Transverse colon (tissue), 4 donors: ENCODE results near the gene SAAL1. TPM values are rescaled to one million over a fixed set of nuclear protein-coding genes. Genes with fewer than 3 reads are reported as not detected.

Source experiments
- DNase-seq: peaks from one replicate; pipeline ENCODE4 v3.0.0-alpha.2; 2019
- H3K27ac ChIP-seq, 4 donors: fragments of 200-600 bp; sonication (generic); 2 replicates each; pipeline ENCODE4 v1.5.1; 2016 to 2018; ENCODE audit warnings: inconsistent platforms in 4 of 4
- H3K27me3 ChIP-seq: fragments of 200-600 bp; sonication (generic); 2 replicates; pipeline ENCODE4 v1.5.1; 2017; ENCODE audit warnings: inconsistent platforms
- H3K36me3 ChIP-seq, 4 donors: fragments of 200-600 bp; sonication (generic); 2 replicates each; pipeline ENCODE4 v1.5.1; 2017 to 2019; ENCODE audit warnings: inconsistent platforms in 4 of 4
- H3K4me1 ChIP-seq, 4 donors: fragments of 200-600 bp; sonication (generic); 2 replicates each; pipeline ENCODE4 v1.5.1; 2017 to 2020; ENCODE audit warnings: inconsistent platforms in 4 of 4
- H3K4me3 ChIP-seq, 4 donors: fragments of 200-600 bp; sonication (generic); 1 replicate in 1 of 4; 2 replicates in 3 of 4; pipeline versions ENCODE4 v1.5.1 to v1.6.1; 2017 to 2019; ENCODE audit warnings: inconsistent platforms in 4 of 4
- H3K9me3 ChIP-seq, 2 donors: fragments of 200-600 bp; sonication (generic); 2 replicates each; pipeline ENCODE4 v1.5.1; 2017 to 2019; ENCODE audit warnings: inconsistent platforms in 2 of 2
- CTCF ChIP-seq, 5 experiments: fragments of 200-600 bp in 3 of 5; fragments of 450-650 bp in 2 of 5; sonication (generic) in 3 of 5; IDR thresholded peaks; 1 replicate in 2 of 5; 2 replicates in 3 of 5; pipeline ENCODE4 v1.5.1; 2016 to 2017; ENCODE audit warnings: antibody characterized with exemption in 5 of 5, inconsistent platforms in 3 of 5, mild to moderate bottlenecking in 2 of 5, moderate library complexity in 1 of 5
- EP300 ChIP-seq: sonication (generic); formaldehyde crosslinking; IDR thresholded peaks from one replicate; pipeline ENCODE4 v1.6.1; 2017; ENCODE audit warnings: antibody characterized with exemption, low read depth
- POLR2A ChIP-seq: fragments of 450-650 bp; IDR thresholded peaks from one replicate; pipeline ENCODE4 v1.6.1; 2016; ENCODE audit warnings: antibody characterized with exemption, mild to moderate bottlenecking, moderate library complexity
- POLR2AphosphoS5 ChIP-seq, 3 donors: sonication (generic); formaldehyde crosslinking; IDR thresholded peaks; one replicate each; pipeline ENCODE4 v1.6.1; 2016; ENCODE audit warnings: antibody characterized with exemption in 3 of 3
- WGBS, 2 donors: methylation state at CpG; one replicate each; pipeline ENCODE4 v1.1.5; 2018; ENCODE audit warnings: low coverage in 1 of 2; 5-methylcytosine and 5-hydroxymethylcytosine counted together
- in situ Hi-C, 4 donors: fragments of 200-750 bp; cut with MboI; loops; one replicate each; pipeline versions ENCODE4 v1.15.0 to v1.15.1; 2017; ENCODE audit warnings: low sequenced_read_pairs in 3 of 4, low pct_ligation_motif_present in 1 of 4, low pct_unique_long_range_greater_than_20kb in 1 of 4
- intact Hi-C: fragments of 100-400 bp; cut with DNase I; formaldehyde crosslinking; loops from one replicate; pipeline ENCODE4 v1.15.1; 2023; ENCODE audit warnings: low total_unique reads
- total RNA-seq, 4 donors: library from RNA; depleted of rRNA; stranded (reverse); fragments of >200 nt; gene quantifications; one replicate each; pipeline ENCODE4 v1.1.0, GENCODE V29; 2016

SAAL1 gene
- total RNA-seq, 4 donors from 2014 or later, result 11.5 to 23.0 (median 12.7) TPM

DNA sequence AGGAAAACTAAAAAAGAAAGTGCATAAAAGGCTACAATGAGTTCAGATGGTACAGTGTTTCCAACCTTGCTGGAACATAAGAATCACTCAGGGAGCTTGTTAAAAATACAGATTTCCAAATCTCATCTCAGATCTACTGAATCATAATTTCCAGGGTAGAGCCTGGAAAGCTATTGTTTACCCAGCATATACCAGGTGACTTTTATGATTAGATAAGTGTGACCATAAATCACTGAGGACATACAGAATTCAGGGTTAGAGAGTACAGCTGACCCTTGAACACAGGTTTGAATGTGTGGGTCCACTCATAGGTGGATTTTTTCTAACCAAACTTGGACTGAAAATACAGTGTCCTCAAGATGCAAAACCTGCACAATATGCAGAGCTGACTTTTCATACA is 11.9 kb downstream of the SAAL1 start:
- no peaks in the 10 kb centered on the region for H3K9me3 ChIP-seq
- H3K36me3 ChIP-seq, result peaks cover 0 to 29% (median 13%) of the 10 kb centered on the region in 4 donors
- H3K4me1 ChIP-seq, result peaks cover 0 to 12% (median 4%) of the 10 kb centered on the region in 4 donors
- H3K4me3 ChIP-seq, result no peak overlapping the region
- H3K27me3 ChIP-seq, result no peaks in the 10 kb centered on the region
- in situ Hi-C loops, result no loop called here
- no peak for DNase-seq
- TF ChIP-seq EP300 (no peak), CTCF (IDR thresholded peaks at IDR 0.05) (no peak), POLR2A (no peak), POLR2AphosphoS5 (IDR thresholded peaks at IDR 0.05) (no peak)
- H3K27ac ChIP-seq, result no peak overlapping the region
- intact Hi-C loops, result no loop called here

DNA sequence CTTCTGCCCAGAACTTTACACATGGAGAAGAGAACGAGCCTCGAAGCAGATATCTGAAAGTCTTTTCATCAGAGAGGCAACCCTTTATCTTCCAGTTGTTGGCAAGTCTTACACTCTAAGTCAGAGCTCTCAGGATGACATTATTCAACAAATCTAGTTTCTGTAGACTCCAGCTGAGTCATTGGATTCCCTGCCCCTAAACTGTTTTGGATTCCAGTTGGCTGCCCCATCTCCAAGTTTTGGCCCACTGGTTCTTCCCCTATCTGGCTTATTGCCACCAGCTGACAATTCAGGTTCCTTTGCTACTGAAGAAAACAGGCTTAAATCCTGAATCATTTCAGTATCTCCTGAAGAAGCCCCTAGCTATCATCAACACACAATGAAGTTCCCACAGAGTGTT is 14.2 kb downstream of the SAAL1 start:
- intact Hi-C loops, result no loop called here
- H3K36me3 ChIP-seq, result peaks cover 0 to 45% (median 21%) of the 10 kb centered on the region in 4 donors

GRCh38 chr11:18088966-18089365 is 16.9 kb downstream of the SAAL1 start:
- H3K9me3 ChIP-seq, result no peaks in the 10 kb centered on the region
- intact Hi-C loops, result no loop called here
- TF ChIP-seq EP300, result no peak
- TF ChIP-seq POLR2AphosphoS5 (IDR thresholded peaks at IDR 0.05), result no peak
- no peak for TF ChIP-seq POLR2A
- TF ChIP-seq CTCF (IDR thresholded peaks at IDR 0.05), result no peak
- WGBS, 2 donors, result 88 to 89% methylated on average over 3 of the region's 3 CpGs
- H3K27me3 ChIP-seq, result no peaks in the 10 kb centered on the region
- no peak overlapping the region for H3K4me3 ChIP-seq
- DNase-seq, result no peak
- in situ Hi-C loops, result no loop called here
- H3K27ac ChIP-seq, result no peak overlapping the region
- H3K4me1 ChIP-seq, result peaks cover 0 to 10% (median 2%) of the 10 kb centered on the region in 4 donors
- peaks cover 0 to 49% (median 24%) of the 10 kb centered on the region in 4 donors for H3K36me3 ChIP-seq

More for the DNA sequence above, 14.2 kb downstream of the SAAL1 start:
- Histone ChIP-seq H3K4me1 (peaks cover 0 to 12% (median 4%) of the 10 kb centered on the region in 4 donors), H3K27me3 (no peaks in the 10 kb centered on the region), H3K9me3 (no peaks in the 10 kb centered on the region), H3K4me3 (no peak overlapping the region), H3K27ac (no peak overlapping the region)
- WGBS, 2 donors, result 89 to 90% methylated on average over 2 of the region's 2 CpGs
- DNase-seq, result no peak
- TF ChIP-seq EP300 (no peak), CTCF (IDR thresholded peaks at IDR 0.05) (no peak), POLR2AphosphoS5 (IDR thresholded peaks at IDR 0.05) (no peak)
- in situ Hi-C loops, result no loop called here

DNA sequence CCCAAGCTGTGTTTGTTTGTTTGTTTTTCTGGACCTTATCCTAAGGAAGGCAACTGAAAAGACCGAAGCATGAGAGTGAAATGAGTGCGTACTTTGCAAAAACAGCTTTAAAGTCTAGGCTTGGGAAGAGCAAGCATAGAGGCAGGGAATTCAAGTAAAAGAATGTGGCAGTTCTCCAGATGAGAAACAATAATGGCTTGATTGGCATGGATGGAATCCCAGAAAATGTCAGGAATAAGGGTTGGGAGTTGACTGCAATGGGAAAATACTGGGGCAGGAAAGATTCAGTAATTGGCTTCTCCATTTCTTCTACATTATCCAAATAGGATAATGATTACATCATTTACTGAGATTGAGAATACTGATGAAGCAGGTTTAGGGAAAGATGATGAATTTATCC is 17.5 kb downstream of the SAAL1 start:
- in situ Hi-C loops, result no loop called here
- DNase-seq, result no peak
- intact Hi-C loops, result no loop called here
- Histone ChIP-seq H3K9me3 (no peaks in the 10 kb centered on the region), H3K36me3 (peaks cover 0 to 49% (median 24%) of the 10 kb centered on the region in 4 donors), H3K27ac (no peak overlapping the region), H3K4me1 (peaks cover 0 to 4% (median 0%) of the 10 kb centered on the region in 4 donors), H3K4me3 (no peak overlapping the region), H3K27me3 (no peaks in the 10 kb centered on the region)
- no peak for TF ChIP-seq CTCF (IDR thresholded peaks at IDR 0.05)
- no peak for TF ChIP-seq POLR2A
- TF ChIP-seq POLR2AphosphoS5 (IDR thresholded peaks at IDR 0.05), result no peak
- TF ChIP-seq EP300, result no peak
- 97 to 100% methylated on average over 2 of the region's 2 CpGs for WGBS, 2 donors
